ENCODE measurements around the gene PFKL.

Gene PFKL

DNA sequence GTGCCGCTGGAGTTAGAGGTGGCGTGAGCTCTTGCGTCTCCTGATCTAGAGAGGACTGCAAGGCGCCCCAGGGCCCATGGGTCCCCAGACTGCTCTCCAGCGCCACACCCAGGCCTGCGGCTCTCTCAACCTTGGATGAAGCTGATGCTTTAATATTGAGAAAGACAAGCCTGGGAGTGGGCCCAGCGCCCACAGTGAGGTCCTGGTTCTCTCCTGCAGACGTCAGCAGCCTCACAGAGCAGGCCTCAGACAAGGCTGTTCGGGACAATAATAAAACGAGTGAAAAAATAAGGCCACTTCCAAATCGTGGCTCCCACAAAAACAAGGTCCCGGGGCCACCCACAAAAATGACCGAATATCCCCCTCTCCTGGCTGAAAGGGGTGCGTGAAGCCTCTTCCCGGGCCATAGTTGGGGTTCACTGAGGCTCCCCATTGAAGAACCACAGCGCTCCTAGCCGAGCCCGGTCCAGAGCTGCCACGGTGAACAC is 32.2 kb upstream of the PFKL start:
- TF ChIP-seq, protein P1, sequence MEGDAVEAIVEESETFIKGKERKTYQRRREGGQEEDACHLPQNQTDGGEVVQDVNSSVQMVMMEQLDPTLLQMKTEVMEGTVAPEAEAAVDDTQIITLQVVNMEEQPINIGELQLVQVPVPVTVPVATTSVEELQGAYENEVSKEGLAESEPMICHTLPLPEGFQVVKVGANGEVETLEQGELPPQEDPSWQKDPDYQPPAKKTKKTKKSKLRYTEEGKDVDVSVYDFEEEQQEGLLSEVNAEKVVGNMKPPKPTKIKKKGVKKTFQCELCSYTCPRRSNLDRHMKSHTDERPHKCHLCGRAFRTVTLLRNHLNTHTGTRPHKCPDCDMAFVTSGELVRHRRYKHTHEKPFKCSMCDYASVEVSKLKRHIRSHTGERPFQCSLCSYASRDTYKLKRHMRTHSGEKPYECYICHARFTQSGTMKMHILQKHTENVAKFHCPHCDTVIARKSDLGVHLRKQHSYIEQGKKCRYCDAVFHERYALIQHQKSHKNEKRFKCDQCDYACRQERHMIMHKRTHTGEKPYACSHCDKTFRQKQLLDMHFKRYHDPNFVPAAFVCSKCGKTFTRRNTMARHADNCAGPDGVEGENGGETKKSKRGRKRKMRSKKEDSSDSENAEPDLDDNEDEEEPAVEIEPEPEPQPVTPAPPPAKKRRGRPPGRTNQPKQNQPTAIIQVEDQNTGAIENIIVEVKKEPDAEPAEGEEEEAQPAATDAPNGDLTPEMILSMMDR (IDR thresholded peaks at IDR 0.05; ENCODE audit: low read depth, low read length, missing control alignments): peak; percentile 18
- no peak for DNase-seq (ENCODE audit: extremely low read depth, low read depth)

DNA sequence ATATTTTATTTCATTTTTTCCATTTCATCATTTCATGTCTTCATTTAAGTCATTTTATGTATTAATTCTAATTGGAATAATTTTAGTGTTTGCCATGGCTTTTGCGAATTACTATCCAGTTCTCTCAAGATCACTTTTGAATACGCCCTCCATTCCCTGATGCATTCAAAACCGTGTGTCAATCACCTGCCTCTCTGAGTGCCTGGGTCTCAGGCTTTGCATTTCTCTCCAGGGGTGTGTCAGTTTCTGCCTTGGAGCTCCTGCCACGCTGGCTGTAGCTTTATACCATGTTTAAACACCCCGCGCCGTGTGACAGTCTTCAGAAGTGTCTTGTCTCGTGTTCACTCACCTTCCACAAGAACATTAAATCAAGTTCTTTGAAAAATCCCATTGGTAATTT is 30.8 kb upstream of the PFKL start:
- no peak overlapping the region for H3K4me3 ChIP-seq (replicated peaks; ENCODE audit: low read depth, low read length)
- TF ChIP-seq, protein P1 (IDR thresholded peaks at IDR 0.05; ENCODE audit: low read depth, low read length, missing control alignments): no peak
- no peak for DNase-seq (ENCODE audit: extremely low read depth, low read depth)

More for the DNA sequence above, 32.2 kb upstream of the PFKL start:
- no peak overlapping the region for H3K4me3 ChIP-seq (replicated peaks; ENCODE audit: low read depth, low read length)

DNA sequence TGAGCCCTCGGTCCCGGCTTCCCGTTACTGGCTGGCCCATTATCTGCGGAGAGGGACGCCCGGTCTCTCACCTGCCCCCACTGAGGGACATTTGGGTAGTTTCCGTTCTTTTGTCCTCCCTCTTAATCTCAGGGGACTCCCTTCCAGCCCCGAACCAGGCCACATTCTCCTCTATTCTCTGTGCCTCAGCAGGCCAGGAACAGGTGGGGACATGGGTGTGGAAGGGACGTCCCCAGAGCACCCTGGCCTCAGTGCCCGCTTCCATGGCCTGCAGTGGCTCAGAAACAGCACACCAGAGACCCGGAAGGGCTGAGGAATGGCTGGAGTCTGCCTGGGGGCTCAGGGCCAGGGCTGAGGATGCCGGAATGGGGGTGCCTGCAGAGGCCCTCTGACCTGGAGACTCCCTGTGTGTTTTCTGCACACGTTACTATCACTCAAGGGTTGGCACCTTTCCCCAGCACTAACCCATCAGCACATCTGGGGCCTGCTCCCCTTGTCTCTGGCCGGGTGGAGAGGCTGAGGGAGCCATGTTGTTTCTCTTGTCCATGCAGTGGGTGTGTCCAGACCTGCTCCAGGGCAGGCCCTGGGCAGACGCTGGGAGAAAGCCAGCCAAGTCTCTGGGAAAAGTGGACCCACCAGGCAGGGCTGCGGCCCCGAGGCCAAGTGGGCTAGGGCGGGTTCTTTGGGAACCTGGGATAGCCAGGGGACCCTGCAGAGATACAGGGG is 28.1 kb upstream of the PFKL start:
- H3K4me3 ChIP-seq (replicated peaks; ENCODE audit: low read depth, low read length): no peak overlapping the region
- TF ChIP-seq, protein P1 (IDR thresholded peaks at IDR 0.05; ENCODE audit: low read depth, low read length, missing control alignments): no peak
- no peak for DNase-seq (ENCODE audit: extremely low read depth, low read depth)

DNA sequence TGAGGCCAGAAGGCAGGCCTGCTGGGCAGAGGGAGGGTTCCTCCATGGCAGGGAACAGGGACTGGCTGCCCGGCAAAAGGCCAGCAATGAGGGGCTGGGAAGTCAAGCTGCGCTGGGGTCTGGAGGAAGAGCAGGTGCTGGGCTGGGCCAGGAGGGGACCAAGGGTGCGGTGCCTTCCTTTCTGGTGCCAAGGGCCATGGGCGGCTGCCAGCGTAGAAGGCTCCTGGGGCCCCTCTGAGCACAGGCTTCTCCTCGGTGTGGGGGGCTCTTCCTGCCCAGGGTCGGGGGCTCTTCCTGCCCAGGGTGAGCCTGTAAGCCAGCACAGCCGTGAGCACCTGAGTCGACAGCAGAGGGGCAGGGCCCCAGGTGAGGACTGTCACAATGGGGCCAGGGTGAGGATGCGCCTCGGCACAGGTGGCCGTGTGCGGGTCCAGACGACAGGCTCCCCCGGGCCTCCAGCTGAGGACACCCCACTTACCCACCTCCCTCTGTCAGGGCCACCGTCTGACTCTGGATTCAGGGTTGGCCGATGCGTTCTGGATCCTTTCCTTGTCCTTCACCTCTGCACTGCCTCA is 27.5 kb upstream of the PFKL start:
- no peak for DNase-seq (ENCODE audit: extremely low read depth, low read depth)
- no peak overlapping the region for H3K4me3 ChIP-seq (replicated peaks; ENCODE audit: low read depth, low read length)
- TF ChIP-seq, protein P1 (IDR thresholded peaks at IDR 0.05; ENCODE audit: low read depth, low read length, missing control alignments): no peak

DNA sequence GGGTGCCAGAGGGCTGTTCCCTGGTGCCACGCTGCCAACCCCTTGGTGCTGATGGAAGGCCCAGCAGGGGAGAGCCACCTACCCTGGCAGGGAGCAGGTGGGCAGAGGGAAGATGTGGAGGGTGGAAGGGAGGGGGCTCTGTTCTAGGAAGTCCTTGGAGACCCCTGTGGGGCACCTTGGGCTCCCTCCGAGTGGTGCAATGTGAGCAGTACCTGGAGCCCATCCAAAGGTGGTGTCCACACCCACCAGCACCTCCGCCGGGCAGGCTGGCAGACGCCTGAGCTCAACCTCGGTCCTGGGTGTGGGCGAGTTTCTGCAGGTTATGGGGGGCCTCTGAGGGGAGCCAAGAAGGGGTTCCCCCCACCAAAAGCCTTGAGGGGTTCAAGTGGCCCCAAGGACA is 26.8 kb upstream of the PFKL start:
- TF ChIP-seq, protein P1 (IDR thresholded peaks at IDR 0.05; ENCODE audit: low read depth, low read length, missing control alignments): no peak
- H3K4me3 ChIP-seq (replicated peaks; ENCODE audit: low read depth, low read length): no peak overlapping the region

DNA sequence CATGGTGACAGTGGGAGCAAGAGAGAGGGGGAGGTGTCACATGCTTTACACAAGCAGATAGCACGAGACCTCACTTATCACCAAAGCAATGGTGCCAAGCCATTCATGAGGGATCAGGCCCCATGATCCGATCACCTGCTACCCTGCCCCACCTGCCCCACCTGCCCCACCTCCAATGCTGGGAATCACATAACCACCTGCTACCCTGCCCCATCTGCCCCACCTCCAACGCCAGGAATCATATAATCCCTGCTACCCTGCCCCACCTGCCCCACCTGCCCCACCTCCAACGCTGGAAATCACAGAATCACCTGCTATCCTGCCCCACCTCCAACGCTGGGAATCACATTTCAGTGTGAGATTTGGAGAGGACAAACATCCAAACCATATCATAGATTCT is 24.8 kb upstream of the PFKL start:
- TF ChIP-seq, protein P1 (IDR thresholded peaks at IDR 0.05; ENCODE audit: low read depth, low read length, missing control alignments): no peak
- no peak overlapping the region for H3K4me3 ChIP-seq (replicated peaks; ENCODE audit: low read depth, low read length)
- no peak for DNase-seq (ENCODE audit: extremely low read depth, low read depth)

More for the DNA sequence above, 26.8 kb upstream of the PFKL start:
- no peak for DNase-seq (ENCODE audit: extremely low read depth, low read depth)

Data from HFF-Myc (cell line).